A673 (cell line): Measurements from ENCODE around the gene RELT.

Experiments used
- CTCF ChIP-seq: fragments of 300-800, 200-600 bp; sonication (generic); conservative IDR thresholded peaks from 2 replicates; pipeline ENCODE4 v1.5.1; 2017; ENCODE audit warnings: low read depth, mild to moderate bottlenecking, antibody characterized with exemption, low read length, moderate library complexity, mixed read lengths
- EZH2 ChIP-seq: fragments of 200-600 bp; sonication (generic); IDR thresholded peaks from 2 replicates; pipeline ENCODE4 v1.6.1; 2017; ENCODE audit warnings: borderline replicate concordance, low read depth, mild to moderate bottlenecking, mixed read lengths, antibody characterized with exemption, low read length; ENCODE audit not compliant: poor library complexity, severe bottlenecking

DNA sequence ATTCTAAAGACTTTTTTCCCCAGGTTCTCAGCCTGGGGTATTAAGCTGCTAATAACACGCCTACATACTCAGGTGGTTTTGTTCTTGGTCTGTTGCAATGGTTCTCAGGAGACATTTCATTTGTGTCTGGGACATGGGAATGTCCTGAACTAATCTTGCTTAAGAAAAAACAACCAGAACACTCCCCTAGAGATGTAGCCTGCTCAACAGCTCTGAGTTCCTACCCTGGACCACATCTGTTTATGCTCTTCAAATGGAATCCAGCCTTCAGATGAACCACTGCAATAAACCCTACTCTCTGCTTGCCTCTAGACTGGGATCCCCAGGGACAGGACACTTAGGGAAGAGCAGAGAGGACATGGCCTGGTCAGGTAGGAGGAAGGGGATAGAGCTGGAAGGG is 29.9 kb downstream of the RELT start:
- TF ChIP-seq CTCF (no peak), EZH2 (no peak)
